GM13977 (cell line): ENCODE measurements around the gene SCFD2.
A peak's percentile ranks its signal among the peaks of the same experiment; 100 is the strongest.

Source experiments
- DNase-seq: peaks from one replicate; pipeline ENCODE4 v3.0.0; 2012; ENCODE audit warnings: low spot score
- in situ Hi-C: fragments of 300-500 bp; cut with MboI; formaldehyde crosslinking; loops from one replicate; pipeline ENCODE4 v1.12.0; 2022; ENCODE audit warnings: low sequenced_read_pairs, low pct_unique_long_range_greater_than_20kb, mixed read lengths, inconsistent platforms; ENCODE audit not compliant: unreplicated experiment
- TF ChIP-seq, protein P1 (sequence below): IDR thresholded peaks from 2 replicates; pipeline ENCODE4 v1.5.1; 2012; ENCODE audit warnings: mild to moderate bottlenecking, control low read depth; ENCODE audit not compliant: insufficient read depth; ENCODE audit errors: extremely low read depth, missing control alignments

The SCFD2 gene

DNA sequence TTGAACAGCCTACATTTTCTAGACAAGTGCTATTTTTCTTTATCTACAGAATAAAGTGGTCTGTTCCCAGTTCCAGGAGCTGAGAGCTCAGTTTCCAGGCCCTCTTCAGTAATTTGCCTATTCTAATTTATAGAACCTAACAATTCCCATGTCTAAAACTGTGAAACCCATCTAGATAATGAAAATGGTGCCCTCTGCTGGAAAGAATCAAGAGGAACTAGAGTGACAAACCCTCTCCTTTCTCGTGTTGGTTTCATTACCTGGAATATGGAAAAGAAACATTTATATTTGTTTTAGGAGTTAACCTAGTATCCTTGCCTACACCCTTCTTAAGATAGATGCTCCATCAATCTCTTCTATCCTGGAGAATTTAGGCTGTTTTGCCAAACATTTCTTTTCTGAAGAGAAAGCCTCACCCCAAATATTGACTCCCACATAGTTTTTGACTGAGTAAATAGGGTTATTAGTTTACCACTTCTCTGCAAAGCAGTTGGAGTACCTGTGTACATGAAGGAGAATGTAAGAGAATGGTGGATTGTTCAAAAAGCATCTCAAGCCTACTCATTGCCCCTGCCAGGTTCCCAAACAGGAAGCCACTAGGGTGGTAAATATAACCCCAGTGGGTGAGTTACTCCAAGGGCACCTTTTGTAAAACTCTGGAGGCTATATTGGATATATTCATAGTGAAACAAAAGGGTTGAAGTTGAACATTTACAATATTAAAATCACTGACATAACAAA, 382.1 kb downstream of the SCFD2 start:
- in situ Hi-C loops, result loop anchor here (10.0 to 25.0 kb wide), 2 partner anchors 421 to 609 kb away; no protein-coding TSS in a partner anchor
- peak; percentile 54 for DNase-seq
- TF ChIP-seq, protein P1, sequence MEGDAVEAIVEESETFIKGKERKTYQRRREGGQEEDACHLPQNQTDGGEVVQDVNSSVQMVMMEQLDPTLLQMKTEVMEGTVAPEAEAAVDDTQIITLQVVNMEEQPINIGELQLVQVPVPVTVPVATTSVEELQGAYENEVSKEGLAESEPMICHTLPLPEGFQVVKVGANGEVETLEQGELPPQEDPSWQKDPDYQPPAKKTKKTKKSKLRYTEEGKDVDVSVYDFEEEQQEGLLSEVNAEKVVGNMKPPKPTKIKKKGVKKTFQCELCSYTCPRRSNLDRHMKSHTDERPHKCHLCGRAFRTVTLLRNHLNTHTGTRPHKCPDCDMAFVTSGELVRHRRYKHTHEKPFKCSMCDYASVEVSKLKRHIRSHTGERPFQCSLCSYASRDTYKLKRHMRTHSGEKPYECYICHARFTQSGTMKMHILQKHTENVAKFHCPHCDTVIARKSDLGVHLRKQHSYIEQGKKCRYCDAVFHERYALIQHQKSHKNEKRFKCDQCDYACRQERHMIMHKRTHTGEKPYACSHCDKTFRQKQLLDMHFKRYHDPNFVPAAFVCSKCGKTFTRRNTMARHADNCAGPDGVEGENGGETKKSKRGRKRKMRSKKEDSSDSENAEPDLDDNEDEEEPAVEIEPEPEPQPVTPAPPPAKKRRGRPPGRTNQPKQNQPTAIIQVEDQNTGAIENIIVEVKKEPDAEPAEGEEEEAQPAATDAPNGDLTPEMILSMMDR, result peak; percentile 57

DNA sequence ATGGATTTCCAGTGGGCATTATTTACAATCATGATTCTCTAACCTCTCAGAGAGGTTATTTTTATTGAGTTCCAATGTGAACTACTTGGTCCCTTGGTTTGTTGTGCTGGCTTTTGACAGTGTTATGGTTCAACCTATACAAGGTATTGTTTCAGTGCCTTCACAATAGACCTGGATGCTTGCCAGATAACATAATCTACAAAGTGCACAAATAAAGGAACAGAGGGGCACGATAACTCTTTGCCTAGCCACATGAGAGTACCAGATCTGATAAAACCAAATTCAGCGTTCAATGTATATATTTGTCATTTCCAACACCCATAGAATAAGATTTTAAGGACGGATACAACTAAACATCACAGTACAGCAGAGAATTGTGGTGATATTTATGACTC, 382.9 kb downstream of the SCFD2 start:
- TF ChIP-seq, protein P1, result no peak
- DNase-seq, result no peak
- in situ Hi-C loops, result loop anchor here (10.0 to 25.0 kb wide), 2 partner anchors 421 to 608 kb away; no protein-coding TSS in a partner anchor

DNA sequence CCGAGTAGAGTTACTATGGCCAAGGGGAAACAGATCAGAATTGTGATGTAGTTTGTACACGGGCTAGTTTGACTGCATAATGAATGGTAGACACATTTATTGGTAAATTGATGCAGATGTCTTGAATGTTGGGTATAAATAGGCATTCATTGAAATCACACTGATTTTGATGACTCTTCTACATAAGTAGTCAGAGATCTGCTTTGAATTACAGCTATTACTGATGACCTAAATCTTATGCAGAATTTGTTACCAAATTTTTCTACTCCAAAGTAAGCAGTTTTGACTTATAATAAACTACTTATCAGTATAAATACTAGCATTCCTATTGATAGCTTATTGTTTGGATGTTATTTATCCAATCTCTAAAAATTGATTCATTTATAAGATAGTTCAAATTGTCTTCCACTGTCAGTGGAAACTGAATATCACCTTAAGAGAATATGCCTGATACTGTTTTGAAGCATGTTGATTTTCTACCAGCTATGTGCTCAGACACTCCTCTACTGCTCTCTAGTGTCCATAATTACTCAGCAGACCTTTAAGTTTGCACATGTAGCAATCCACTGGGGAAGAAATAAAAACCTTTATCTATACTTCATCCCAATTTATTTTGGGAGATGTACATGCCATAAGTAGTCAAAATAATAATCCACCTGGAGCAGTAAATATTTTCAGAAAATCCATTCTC, 383.5 kb downstream of the SCFD2 start:
- DNase-seq, result peak; percentile 32
- TF ChIP-seq, protein P1, result peak; percentile 50
- in situ Hi-C loops, result loop anchor here (10.0 to 25.0 kb wide), 2 partner anchors 420 to 608 kb away; no protein-coding TSS in a partner anchor

DNA sequence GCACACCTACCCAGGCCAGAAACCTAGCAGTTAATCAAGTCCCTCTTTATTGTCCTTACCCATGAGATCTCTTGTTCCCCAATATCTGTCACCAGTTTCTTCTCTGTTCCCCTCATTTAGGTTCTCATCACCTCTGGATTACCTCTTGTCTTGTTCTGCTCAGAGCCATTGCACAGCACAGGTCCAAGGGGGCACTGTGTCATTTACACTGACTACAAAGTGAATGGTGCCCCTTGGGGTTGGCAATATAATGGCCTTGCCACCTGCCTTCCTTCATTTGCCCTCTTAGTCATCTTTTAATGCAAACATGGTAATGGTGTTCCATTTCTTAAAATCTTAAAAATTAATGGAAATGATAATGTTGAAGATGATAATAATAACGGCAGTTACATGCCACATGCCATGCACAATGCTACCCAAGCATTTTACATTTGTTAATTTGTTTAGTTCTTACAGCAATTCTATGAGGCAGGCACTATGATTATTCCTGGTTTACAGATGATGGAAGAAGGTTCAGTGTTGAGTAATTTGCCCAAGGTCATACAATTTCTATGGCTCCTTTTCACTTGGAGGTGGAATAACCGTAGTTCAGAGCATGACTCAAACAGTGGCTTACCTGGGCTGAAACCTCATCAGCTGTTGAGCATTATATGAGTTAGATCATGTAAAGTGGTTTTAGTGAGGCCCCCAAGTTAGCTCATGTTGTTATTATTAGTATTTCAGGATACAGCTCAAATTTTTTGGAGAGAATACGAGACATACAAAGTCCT, 385.9 kb downstream of the SCFD2 start:
- TF ChIP-seq, protein P1, result no peak
- in situ Hi-C loops, result loop anchor here (10.0 to 25.0 kb wide), 2 partner anchors 418 to 605 kb away; no protein-coding TSS in a partner anchor
- DNase-seq, result no peak

DNA sequence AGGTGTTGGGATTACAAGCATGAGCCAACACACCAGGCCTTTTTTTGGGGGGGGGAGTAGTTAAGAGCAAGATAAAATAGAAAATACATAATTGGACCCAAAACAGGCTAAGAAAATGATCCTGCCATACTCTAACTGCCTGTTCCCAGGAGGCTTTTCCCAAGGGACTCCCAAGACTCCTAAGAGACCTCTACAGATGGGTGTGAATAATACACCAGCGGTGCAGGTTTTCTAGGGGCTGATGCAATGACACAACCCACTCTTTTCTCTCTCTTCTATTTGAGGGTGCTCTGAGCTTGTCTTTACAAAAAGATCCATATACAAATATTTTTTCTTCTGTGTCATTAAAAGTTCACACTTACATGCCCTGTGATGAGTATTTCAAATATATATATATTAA, 386.8 kb downstream of the SCFD2 start:
- no peak for DNase-seq
- in situ Hi-C loops, result loop anchor here (25.0 kb wide), 1 partner anchor 417 kb away; no protein-coding TSS in a partner anchor
- TF ChIP-seq, protein P1, result no peak

DNA sequence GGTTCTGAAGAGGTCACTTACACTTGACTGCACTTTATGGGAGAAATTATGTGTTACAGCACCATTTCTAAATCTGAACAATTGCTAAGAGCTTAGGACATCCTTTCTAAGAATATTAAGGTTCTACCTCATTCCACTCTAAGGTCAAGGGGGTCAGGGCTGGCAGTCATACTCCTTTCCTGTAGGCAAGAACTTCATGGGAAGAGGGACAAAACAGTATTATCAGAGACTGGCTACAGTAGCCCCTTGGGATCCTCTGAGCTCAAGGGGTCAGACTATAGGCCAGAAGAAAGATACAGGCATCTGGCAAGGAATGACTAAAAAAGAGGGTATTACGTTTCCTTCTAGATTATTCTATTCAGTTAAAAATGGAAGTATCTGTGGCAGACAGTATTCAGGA, 388.6 kb downstream of the SCFD2 start:
- in situ Hi-C loops, result loop anchor here (25.0 kb wide), 1 partner anchor 415 kb away; no protein-coding TSS in a partner anchor
- no peak for DNase-seq
- TF ChIP-seq, protein P1, result no peak
